Activated CD4-positive, alpha-beta T cell treated with anti-CD3 and anti-CD28 coated beads, Interleukin-2, amount 50 U/mL, for 48 hours (primary cell): ENCODE measurements around the gene GGTLC2.
"Not testable (repeated sequence)": the region's sequence is repeated elsewhere in the genome, so short reads cannot be mapped to it uniquely, and the experiment has no call there.

Source experiments
- DNase-seq, 2 experiments: peaks; one replicate each; pipeline ENCODE4 v3.0.0-alpha.2; 2020

Gene GGTLC2

GRCh38 chr22:22644314-22644713 is at the start of gene GGTLC2:
Gene GGTLC2 (plus strand): TSS chr22:22644614. CDS start chr22:22646346, 1,732 bp downstream.
- not testable (repeated sequence) for DNase-seq

GRCh38 chr22:22595001-22595835 is 49.2 kb upstream of the GGTLC2 start:
- no peak for DNase-seq

- no peak for DNase-seq
Measured at GRCh38 chr22:22598144-22598543, 46.3 kb upstream of the GGTLC2 start.

- no peak for DNase-seq
Measured at GRCh38 chr22:22599248-22599647, 45.2 kb upstream of the GGTLC2 start.

DNA sequence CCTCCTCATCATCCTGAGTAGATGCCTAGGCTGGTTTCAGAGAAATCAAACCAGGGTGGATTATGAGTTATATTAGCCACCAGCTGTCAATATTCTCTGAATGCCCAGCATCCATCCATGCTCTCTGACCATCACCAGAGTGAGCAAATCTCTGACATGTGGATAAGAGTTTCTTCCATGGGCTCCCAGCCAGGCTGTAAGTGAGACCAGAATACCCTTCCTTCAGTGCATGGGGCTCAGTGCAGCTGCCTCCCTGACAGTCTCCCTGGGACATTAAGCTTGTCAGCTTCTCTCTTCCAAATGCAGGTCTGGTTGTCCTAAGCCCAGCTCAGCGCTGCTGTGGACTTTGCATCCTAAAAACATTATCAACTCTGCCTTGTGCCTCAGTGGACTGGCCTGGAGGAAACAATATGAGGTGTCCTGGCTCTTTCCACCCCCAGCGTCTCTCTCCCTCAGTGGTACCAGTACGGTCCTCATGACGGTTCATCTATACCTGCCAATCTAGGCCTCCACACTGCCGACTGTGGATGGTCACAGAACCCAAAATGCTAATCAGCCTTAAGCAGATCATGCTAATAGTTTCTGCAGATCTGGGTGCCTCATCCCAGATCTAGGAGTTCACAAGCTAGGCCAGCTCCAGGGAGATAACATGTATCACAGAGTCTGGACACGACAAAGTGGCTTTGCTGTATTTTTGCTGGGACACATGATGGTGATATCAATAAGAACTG is 43.7 kb upstream of the GGTLC2 start:
- no peak for DNase-seq

GRCh38 chr22:22603470-22603947 is 40.9 kb upstream of the GGTLC2 start:
- no peak for DNase-seq

DNA sequence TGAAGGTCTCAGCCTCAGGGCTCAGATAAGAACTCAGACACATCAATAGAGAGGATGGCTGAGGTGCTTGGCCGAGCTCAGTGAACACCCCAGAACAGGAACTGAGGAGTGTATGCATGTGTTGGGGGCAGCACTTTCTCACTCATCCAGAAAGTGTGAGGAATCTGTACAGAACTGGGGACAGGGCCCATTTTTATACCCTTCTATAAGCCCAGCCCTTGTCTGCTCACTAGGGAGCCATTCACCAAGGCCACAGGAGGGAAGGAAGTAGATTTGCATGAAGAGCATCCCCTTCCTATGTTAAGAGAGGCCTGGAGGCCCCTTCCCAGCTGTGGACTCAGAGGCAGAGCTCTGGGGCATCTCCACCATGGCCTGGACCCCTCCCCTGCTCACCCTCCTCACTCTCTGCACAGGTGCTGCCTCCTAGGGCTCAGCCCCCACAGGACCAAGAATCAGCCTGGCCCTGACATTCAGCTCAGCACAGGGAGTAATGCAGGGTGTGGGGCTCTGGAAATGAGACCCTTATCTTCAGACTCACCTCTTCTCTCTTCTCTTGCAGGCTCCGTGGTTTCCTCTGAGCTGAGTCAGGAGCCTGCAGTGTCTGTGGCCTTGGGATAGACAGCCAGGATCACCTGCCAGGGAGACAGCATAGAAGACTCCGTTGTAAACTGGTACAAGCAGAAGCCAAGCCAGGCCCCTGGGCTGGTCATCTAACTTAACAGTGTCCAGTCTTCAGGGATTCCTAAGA is 39.9 kb upstream of the GGTLC2 start:
- DNase-seq: no peak

- no peak for DNase-seq
Measured at GRCh38 chr22:22605074-22605404, 39.4 kb upstream of the GGTLC2 start.

DNA sequence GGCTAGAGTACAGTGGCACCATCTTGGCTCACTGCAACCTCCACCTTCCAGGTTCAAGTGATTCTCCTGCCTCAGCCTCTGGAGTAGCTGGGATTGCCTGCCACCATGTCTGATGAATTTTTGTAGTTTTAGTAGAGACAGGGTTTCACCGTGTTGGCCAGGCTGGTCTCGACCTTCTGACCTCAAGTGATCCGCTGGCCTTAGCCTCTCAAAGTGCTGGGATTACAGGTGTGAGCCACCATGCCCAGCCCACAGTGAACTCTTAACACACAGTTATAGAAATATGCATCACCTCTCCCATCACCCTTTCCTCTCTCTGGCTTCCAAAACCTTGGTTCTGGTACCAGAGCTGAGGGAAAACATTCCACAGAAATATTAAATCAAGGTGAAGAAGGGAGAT is 36.4 kb upstream of the GGTLC2 start:
- not testable (repeated sequence) for DNase-seq

GRCh38 chr22:22609291-22609690 is 35.1 kb upstream of the GGTLC2 start:
- no peak for DNase-seq

DNA sequence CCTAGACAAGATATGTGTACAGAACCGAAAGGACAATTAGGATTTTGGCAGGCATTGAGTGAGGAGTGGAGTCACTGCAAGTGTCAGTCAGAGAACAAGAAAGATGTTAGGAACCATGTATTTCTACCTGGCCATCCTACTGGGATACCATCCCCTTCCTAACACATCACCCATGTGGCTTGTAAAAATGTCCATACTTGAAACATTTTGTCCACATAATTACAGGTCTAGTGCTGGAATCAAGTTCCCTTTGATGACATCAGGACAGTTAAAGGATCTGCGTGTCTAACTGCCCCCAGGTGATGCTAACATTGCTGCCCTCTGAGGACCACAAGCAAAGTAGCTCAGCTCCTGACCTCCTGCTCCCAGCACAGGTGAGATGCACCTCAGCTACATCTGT is 31.9 kb upstream of the GGTLC2 start:
- DNase-seq: no peak

DNA sequence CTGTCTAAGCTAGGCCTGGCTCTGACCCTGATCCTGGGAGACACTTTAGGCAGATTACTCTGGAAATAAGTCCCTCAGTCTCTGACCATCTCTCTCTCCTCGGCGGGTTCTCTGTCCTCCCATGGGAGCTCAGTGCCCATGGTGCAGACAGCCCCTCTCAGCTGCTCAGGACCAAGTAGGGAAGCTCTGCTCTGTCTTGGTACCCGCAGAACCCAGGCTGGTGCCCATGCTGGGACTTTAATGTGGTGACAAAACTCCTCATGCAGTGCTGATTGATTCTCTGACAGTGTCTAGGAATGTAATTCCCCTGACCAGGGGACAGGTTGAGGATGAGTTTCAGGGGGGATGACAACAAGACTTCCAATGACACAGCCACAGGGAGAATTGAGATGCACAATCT is 30.3 kb upstream of the GGTLC2 start:
- no peak for DNase-seq

GRCh38 chr22:22616636-22617035 is 27.8 kb upstream of the GGTLC2 start:
- DNase-seq: peak in 1 of 2 experiments; percentile 15

GRCh38 chr22:22618448-22618847 is 26.0 kb upstream of the GGTLC2 start:
- no peak for DNase-seq

DNA sequence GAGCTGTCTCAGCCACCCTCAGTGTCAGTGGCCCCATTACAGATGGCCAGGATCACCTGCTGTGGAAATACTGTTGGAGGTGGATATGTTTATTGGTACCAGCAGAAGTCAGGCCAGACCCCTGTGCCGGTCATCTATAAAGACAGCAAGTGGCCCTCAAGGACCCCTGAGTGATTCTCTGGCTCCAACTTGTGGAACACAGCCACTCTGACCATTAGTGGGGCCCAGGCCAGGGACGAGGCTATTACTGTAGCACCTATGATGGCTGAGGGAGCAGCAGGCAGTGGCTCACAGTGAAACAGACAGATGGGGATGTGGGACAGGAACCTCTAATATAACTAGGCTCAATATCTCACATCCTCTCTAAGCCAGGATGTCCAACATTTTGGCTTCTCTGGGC is 25.5 kb upstream of the GGTLC2 start:
- no peak for DNase-seq

- DNase-seq: no peak
Measured at GRCh38 chr22:22619765-22620414, 24.5 kb upstream of the GGTLC2 start.

- not testable (repeated sequence) for DNase-seq
Measured at GRCh38 chr22:22628546-22629495, 15.6 kb upstream of the GGTLC2 start.

GRCh38 chr22:22631223-22631652 is 13.2 kb upstream of the GGTLC2 start:
- not testable (repeated sequence) for DNase-seq

DNA sequence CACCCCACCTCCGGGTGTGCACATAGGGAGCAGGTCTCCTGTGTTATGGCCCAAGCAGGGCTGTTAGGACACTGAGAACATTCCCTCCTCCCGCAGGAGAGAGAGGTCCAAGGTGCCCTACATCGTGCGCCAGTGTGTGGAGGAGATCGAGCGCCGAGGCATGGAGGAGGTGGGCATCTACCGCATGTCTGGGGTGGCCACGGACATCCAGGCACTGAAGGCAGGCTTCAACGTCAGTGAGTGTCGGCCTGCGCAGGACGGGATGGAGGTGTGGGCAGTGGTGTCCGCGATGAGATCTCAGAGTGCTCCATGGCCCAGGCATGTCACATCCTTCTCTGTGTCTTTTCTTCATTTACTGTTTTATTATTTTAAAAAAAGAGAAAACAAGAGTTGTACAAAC is 12.2 kb upstream of the GGTLC2 start:
- DNase-seq: not testable (repeated sequence)

GRCh38 chr22:22633533-22633932 is 10.9 kb upstream of the GGTLC2 start:
- not testable (repeated sequence) for DNase-seq

DNA sequence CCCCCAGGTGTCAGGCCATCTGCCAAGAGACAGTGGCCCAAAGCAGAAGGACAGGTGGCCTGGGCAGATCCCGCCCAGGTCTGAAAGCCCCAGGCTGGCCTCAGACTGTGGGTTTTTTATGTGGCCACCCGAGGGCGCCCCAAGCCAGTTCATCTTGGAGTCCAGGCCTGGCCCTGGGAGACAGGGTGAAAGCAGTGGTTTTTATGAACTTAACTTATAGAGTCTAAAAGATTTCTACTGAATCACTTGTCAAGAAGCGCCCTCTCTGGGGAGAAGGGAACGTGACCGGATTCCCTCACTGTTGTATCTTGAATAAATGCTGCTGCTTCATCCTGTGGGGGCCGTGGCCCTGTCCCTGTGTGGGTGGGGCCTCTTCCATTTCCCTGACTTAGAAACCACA is 8.2 kb upstream of the GGTLC2 start:
- DNase-seq: peak; percentile 21 to 41

GRCh38 chr22:22638313-22638712 is 6.1 kb upstream of the GGTLC2 start:
- DNase-seq: not testable (repeated sequence)
